Pancreas (tissue), 10 donors: ENCODE measurements around the gene AKAP6. TPM values are rescaled to one million over a fixed set of nuclear protein-coding genes. Genes with fewer than 3 reads are reported as not detected.
A peak's percentile ranks its signal among the peaks of the same experiment; 100 is the strongest.

Experiments used
- ATAC-seq, 4 donors: fragments of 200-7000 bp; cut with Tn5 transposase; one replicate each; pipeline versions ENCODE4 v1.8.0 to v1.9.1; 2020; ENCODE audit warnings: mild to moderate bottlenecking in 4 of 4, moderate library complexity in 4 of 4
- DNase-seq, 6 donors: peaks; one replicate each; pipeline ENCODE4 v3.0.0-alpha.2; 2020
- FAIRE-seq: peaks from 2 replicates; lab custom pipeline; 2012; peaks lifted over from hg19 to GRCh38; lab: Jason Lieb, UNC
- H3K27ac ChIP-seq, 4 donors: fragments of 200-600 bp; sonication (generic); 1 replicate in 3 of 4; 2 replicates in 1 of 4; pipeline versions ENCODE4 v1.5.0 to v1.8.0; 2020
- H3K27me3 ChIP-seq, 4 donors: fragments of 200-600 bp; one replicate each; pipeline ENCODE4 v1.8.0; 2021
- H3K36me3 ChIP-seq, 3 donors: fragments of 200-600 bp; sonication (generic) in 1 of 3; one replicate each; pipeline versions ENCODE4 v1.5.0 to v1.8.0; 2020 to 2021
- H3K4me1 ChIP-seq, 3 donors: fragments of 200-600 bp; one replicate each; pipeline ENCODE4 v1.8.0; 2021
- H3K4me3 ChIP-seq, 4 donors: fragments of 200-600 bp; sonication (generic) in 2 of 4; one replicate each; pipeline versions ENCODE4 v1.5.0 to v1.8.0; 2020 to 2021
- H3K9me3 ChIP-seq, 4 donors: fragments of 200-600 bp; one replicate each; pipeline ENCODE4 v1.8.0; 2021
- WGBS, 2 donors: extraction: QIAGEN DNeasy Blood & Tissue Kit; methylation state at CpG; one replicate each; pipeline ENCODE4 v1.1.7; 2013; 5-methylcytosine and 5-hydroxymethylcytosine counted together
- intact Hi-C, 3 donors: fragments of 100-400 bp; cut with DNase I; formaldehyde crosslinking; loops; one replicate each; pipeline versions ENCODE4 v1.11.1 to v1.14.2; 2022
- polyA plus RNA-seq, 2 donors: library from polyadenylated mRNA; stranded (reverse); fragments of 200-250 nt; gene quantifications; one replicate each; pipeline ENCODE4 v1.2.3, GENCODE V29; 2013
- total RNA-seq, 6 donors: library from RNA; stranded (reverse); fragmentation: NEBNext Ultra II Directional in 4 of 6; extraction: Animal tissue kit (Norgen Biotek cat#: 25700) in 4 of 6; gene quantifications; one replicate each; pipeline versions ENCODE4 v1.2.1 to v1.2.4, GENCODE V29; 2021 to 2023
- TF ChIP-seq, protein P1 (sequence below), 4 donors: fragments of 200-600 bp; sonication (generic) in 3 of 4; IDR thresholded peaks; one replicate each; pipeline versions ENCODE4 v1.5.0 to v1.8.0; 2021; ENCODE audit warnings: antibody characterized with exemption in 4 of 4
- donor health status: healthy with polysubstance abuse.
- donor health status: DM: no; HTN: no; CAD: no; lungs with moderate emphysema.
- donor health status: DM: no; HTN: no; CAD: no.
- donor health status: control.
- donor health status: control.
- donor health status: Bipolar disorder and iron deficiency.
- donor health status: DM: yes; HTN: yes; CAD: no.
- donor health status: DM: no; HTN: no; CAD: no.
- donor health status: DM: no; HTN: no; CAD: no.
- donor health status: DM: yes; HTN: yes; CAD: no.

The AKAP6 gene
- total and polyA plus RNA-seq, 8 donors, result 0.34 to 2.2 (median 1.8) TPM

GRCh38 chr14:32345311-32345791, 16.3 kb downstream of the AKAP6 start:
- 81 to 90% methylated on average over 1 of the region's 1 CpG for WGBS, 2 donors
- intact Hi-C loops, result no loop called here
- Histone ChIP-seq H3K9me3 (no peaks in the 10 kb centered on the region), H3K27me3 (no peaks in the 10 kb centered on the region), H3K27ac (no peak overlapping the region), H3K36me3 (no peaks in the 10 kb centered on the region), H3K4me3 (no peak overlapping the region), H3K4me1 (no peaks in the 10 kb centered on the region)
- DNase-seq (no peak), FAIRE-seq (no peak), ATAC-seq (no peak)
- TF ChIP-seq, protein P1, sequence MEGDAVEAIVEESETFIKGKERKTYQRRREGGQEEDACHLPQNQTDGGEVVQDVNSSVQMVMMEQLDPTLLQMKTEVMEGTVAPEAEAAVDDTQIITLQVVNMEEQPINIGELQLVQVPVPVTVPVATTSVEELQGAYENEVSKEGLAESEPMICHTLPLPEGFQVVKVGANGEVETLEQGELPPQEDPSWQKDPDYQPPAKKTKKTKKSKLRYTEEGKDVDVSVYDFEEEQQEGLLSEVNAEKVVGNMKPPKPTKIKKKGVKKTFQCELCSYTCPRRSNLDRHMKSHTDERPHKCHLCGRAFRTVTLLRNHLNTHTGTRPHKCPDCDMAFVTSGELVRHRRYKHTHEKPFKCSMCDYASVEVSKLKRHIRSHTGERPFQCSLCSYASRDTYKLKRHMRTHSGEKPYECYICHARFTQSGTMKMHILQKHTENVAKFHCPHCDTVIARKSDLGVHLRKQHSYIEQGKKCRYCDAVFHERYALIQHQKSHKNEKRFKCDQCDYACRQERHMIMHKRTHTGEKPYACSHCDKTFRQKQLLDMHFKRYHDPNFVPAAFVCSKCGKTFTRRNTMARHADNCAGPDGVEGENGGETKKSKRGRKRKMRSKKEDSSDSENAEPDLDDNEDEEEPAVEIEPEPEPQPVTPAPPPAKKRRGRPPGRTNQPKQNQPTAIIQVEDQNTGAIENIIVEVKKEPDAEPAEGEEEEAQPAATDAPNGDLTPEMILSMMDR (IDR thresholded peaks at IDR 0.05), result no peak

DNA sequence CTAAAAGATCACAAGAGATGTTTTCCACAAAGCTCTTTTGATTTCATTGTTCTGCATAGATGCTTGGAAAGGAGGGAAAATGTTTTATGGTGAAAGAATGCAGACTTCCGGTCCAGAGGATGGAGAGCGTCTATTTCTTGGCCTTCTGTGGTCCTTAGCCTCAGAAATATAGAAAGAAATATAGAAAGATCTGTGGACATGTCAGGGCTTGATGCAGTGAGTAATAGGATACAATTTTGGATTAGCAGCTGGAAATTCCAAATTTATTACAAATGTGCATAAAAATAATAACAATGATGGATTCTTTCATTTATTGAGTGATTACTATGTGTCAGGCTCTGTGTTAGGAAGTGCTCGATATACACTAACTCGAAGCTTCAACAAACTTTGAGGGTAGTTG, 20.2 kb downstream of the AKAP6 start:
- Histone ChIP-seq H3K4me3 (no peak overlapping the region), H3K4me1 (no peaks in the 10 kb centered on the region), H3K36me3 (no peaks in the 10 kb centered on the region), H3K9me3 (no peaks in the 10 kb centered on the region), H3K27me3 (no peaks in the 10 kb centered on the region), H3K27ac (no peak overlapping the region)
- intact Hi-C loops, result no loop called here
- 89 to 95% methylated on average over 4 of the region's 4 CpGs for WGBS, 2 donors
- no peak for DNase-seq
- TF ChIP-seq, protein P1 (IDR thresholded peaks at IDR 0.05), result no peak
- no peak for ATAC-seq
- FAIRE-seq, result no peak

GRCh38 chr14:32350020-32350419, 20.9 kb downstream of the AKAP6 start:
- TF ChIP-seq, protein P1 (IDR thresholded peaks at IDR 0.05), result no peak
- DNase-seq (no peak), FAIRE-seq (no peak), ATAC-seq (no peak)
- Histone ChIP-seq H3K27ac (no peak overlapping the region), H3K4me3 (no peak overlapping the region), H3K9me3 (no peaks in the 10 kb centered on the region), H3K27me3 (no peaks in the 10 kb centered on the region), H3K4me1 (no peaks in the 10 kb centered on the region), H3K36me3 (no peaks in the 10 kb centered on the region)
- 12 to 14% methylated on average over 1 of the region's 1 CpG for WGBS, 2 donors
- intact Hi-C loops, result no loop called here

- Histone ChIP-seq H3K36me3 (no peaks in the 10 kb centered on the region), H3K9me3 (no peaks in the 10 kb centered on the region), H3K27ac (no peak overlapping the region), H3K4me3 (no peak overlapping the region), H3K27me3 (no peaks in the 10 kb centered on the region), H3K4me1 (no peaks in the 10 kb centered on the region)
- FAIRE-seq (no peak), DNase-seq (no peak), ATAC-seq (no peak)
- intact Hi-C loops, result no loop called here
- WGBS, 2 donors, result 78 to 82% methylated on average over 4 of the region's 4 CpGs
- TF ChIP-seq, protein P1 (IDR thresholded peaks at IDR 0.05), result no peak
Observed at GRCh38 chr14:32352631-32353030, 23.5 kb downstream of the AKAP6 start.

GRCh38 chr14:32354716-32355115, 25.6 kb downstream of the AKAP6 start:
- peak in 5 of 6 donors; percentile 11 to 58 (median 33) for DNase-seq
- no peaks in the 10 kb centered on the region for H3K4me1 ChIP-seq

More at GRCh38 chr14:32354716-32355115, 25.6 kb downstream of the AKAP6 start:
- H3K4me3 ChIP-seq, result no peak overlapping the region
- no peaks in the 10 kb centered on the region for H3K9me3 ChIP-seq
- intact Hi-C loops, result no loop called here
- WGBS, 2 donors, result 57 to 71% methylated on average over 3 of the region's 3 CpGs
- FAIRE-seq (no peak), ATAC-seq (peak in 2 of 4 donors; percentile 45 to 66)
- H3K36me3 ChIP-seq, result no peaks in the 10 kb centered on the region
- H3K27me3 ChIP-seq, result no peaks in the 10 kb centered on the region
- TF ChIP-seq, protein P1 (IDR thresholded peaks at IDR 0.05), result no peak
- H3K27ac ChIP-seq, result no peak overlapping the region
